GM12878 (cell line): ENCODE measurements around the gene SIX1. TPM values are rescaled to one million over a fixed set of nuclear protein-coding genes. Genes with fewer than 3 reads are reported as not detected.

Experiments
- ATAC-seq: fragments of 200-7000 bp; cut with Tn5 transposase; 3 replicates; pipeline ENCODE4 v1.9.1; 2020; ENCODE audit warnings: mild to moderate bottlenecking, moderate library complexity
- BruUV-seq: library from RNA; stranded (reverse); fragments of 400-500 nt; replicated peaks from 2 replicates; lab custom pipeline; 2021; lab: Mats Ljungman, UMichigan
- CTCF ChIA-PET: fragments of 300-600 bp; sonication (Branson Sonifier 250); formaldehyde crosslinking; extraction: SDS; loops from one replicate; lab custom pipeline; 2021; ENCODE audit warnings: inconsistent platforms; lab: Yijun Ruan, JAX
- POLR2A ChIA-PET: fragments of 350-600 bp; formaldehyde crosslinking; extraction: SDS; loops from one replicate; lab custom pipeline; 2021; ENCODE audit warnings: inconsistent platforms; lab: Charles Lee
- RAD21 ChIA-PET: fragments of 300-600 bp; sonication (Branson Sonifier 250); formaldehyde crosslinking; loops from one replicate; lab custom pipeline; 2023; ENCODE audit warnings: antibody characterized with exemption; ENCODE audit not compliant: unreplicated experiment; lab: Charles Lee
- SMC1A ChIA-PET: fragments of 300-600 bp; sonication (Branson Sonifier 250); formaldehyde crosslinking; loops from one replicate; lab custom pipeline; 2023; ENCODE audit not compliant: unreplicated experiment, uncharacterized antibody; lab: Charles Lee
- DNase-seq: peaks from one replicate; pipeline ENCODE4 v3.0.0-alpha.2; 2011; ENCODE audit warnings: low read depth, low spot score
- FAIRE-seq: peaks from 3 replicates; lab custom pipeline; 2011; peaks lifted over from hg19 to GRCh38; lab: Jason Lieb, UNC
- H2AFZ ChIP-seq: 2 replicates; pipeline ENCODE4 v1.6.0; 2011; ENCODE audit warnings: low read depth, low read length, control low read depth; ENCODE audit not compliant: control insufficient read depth
- H3K27ac ChIP-seq: 2 replicates; pipeline ENCODE4 v1.5.1; 2011; ENCODE audit warnings: control low read depth; ENCODE audit not compliant: control insufficient read depth, insufficient read depth
- H3K27me3 ChIP-seq, 2 experiments: replicated peaks in 1 of 2; 2 replicates each; pipeline versions ENCODE4 v1.6.0 to v1.6.1; 2011; ENCODE audit warnings: low read length in 1 of 2; ENCODE audit not compliant: control insufficient read depth in 2 of 2, insufficient read depth in 2 of 2
- H3K36me3 ChIP-seq, 2 experiments: 2 replicates each; pipeline ENCODE4 v1.5.1; 2011; ENCODE audit warnings: low read length in 1 of 2; ENCODE audit not compliant: control insufficient read depth in 2 of 2, insufficient read depth in 2 of 2
- H3K4me1 ChIP-seq: 2 replicates; pipeline ENCODE4 v1.6.1; 2011; ENCODE audit warnings: mild to moderate bottlenecking, low read length, moderate library complexity, mixed read lengths; ENCODE audit not compliant: control insufficient read depth, insufficient read depth
- H3K4me2 ChIP-seq: 2 replicates; pipeline ENCODE4 v1.6.0; 2011; ENCODE audit warnings: control low read depth; ENCODE audit not compliant: control insufficient read depth, insufficient read depth
- H3K4me3 ChIP-seq: fragments of 200-600 bp; sonication (generic); 2 replicates; pipeline ENCODE4 v1.5.1; 2016
- H3K79me2 ChIP-seq: 2 replicates; pipeline ENCODE4 v1.6.0; 2011; ENCODE audit warnings: low read length; ENCODE audit not compliant: control insufficient read depth, insufficient read depth
- H3K9ac ChIP-seq: 2 replicates; pipeline ENCODE4 v1.8.0; 2011; ENCODE audit warnings: low read length, control low read depth, mixed read lengths; ENCODE audit not compliant: control insufficient read depth, insufficient read depth
- H3K9me3 ChIP-seq: replicated peaks from 3 replicates; pipeline ENCODE4 v1.5.1; 2011; ENCODE audit warnings: mild to moderate bottlenecking, low read length; ENCODE audit not compliant: control insufficient read depth, insufficient read depth
- H4K20me1 ChIP-seq: 2 replicates; pipeline ENCODE4 v1.6.0; 2011; ENCODE audit not compliant: control insufficient read depth, insufficient read depth
- BMI1 ChIP-seq: fragments of 450-650 bp; IDR thresholded peaks from 2 replicates; pipeline ENCODE4 v1.6.1; 2016; ENCODE audit warnings: mild to moderate bottlenecking, moderate library complexity, borderline replicate concordance
- CEBPZ ChIP-seq: fragments of 150-350 bp; IDR thresholded peaks from 2 replicates; pipeline ENCODE4 v1.6.1; 2016; ENCODE audit warnings: low read depth, low read length
- EED ChIP-seq: sonication (generic); IDR thresholded peaks from 2 replicates; pipeline ENCODE4 v1.6.1; 2016; ENCODE audit warnings: antibody characterized with exemption, low read depth
- EZH2 ChIP-seq: IDR thresholded peaks from 2 replicates; pipeline ENCODE4 v1.6.1; 2012; ENCODE audit warnings: low read depth, mild to moderate bottlenecking, control low read depth, inconsistent platforms, low read length, borderline replicate concordance; ENCODE audit not compliant: control insufficient read depth
- FOXK2 ChIP-seq: fragments of 450-650 bp; IDR thresholded peaks from 2 replicates; pipeline ENCODE4 v1.6.1; 2017; ENCODE audit warnings: mild to moderate bottlenecking, moderate library complexity
- HSF1 ChIP-seq: fragments of 150-350 bp; IDR thresholded peaks from 2 replicates; pipeline ENCODE4 v1.6.1; 2014; ENCODE audit warnings: mild to moderate bottlenecking, low read depth, low read length
- NFIC ChIP-seq: IDR thresholded peaks from 2 replicates; pipeline ENCODE4 v1.6.1; 2012; ENCODE audit warnings: low read depth, mild to moderate bottlenecking, inconsistent platforms, low read length, moderate library complexity
- NFYB ChIP-seq: IDR thresholded peaks from 2 replicates; pipeline ENCODE4 v1.6.1; 2011; ENCODE audit warnings: low read depth, mild to moderate bottlenecking, low read length, improper control_type of control experiment, moderate library complexity; ENCODE audit not compliant: insufficient read depth
- NR2C1 ChIP-seq: fragments of 450-650 bp; IDR thresholded peaks from 2 replicates; pipeline ENCODE4 v1.6.1; 2017; ENCODE audit warnings: antibody characterized with exemption, mild to moderate bottlenecking, moderate library complexity
- POLR2A ChIP-seq: IDR thresholded peaks from 2 replicates; pipeline ENCODE4 v1.6.1; 2011; ENCODE audit warnings: low read depth, mild to moderate bottlenecking, low read length
- RUNX3 ChIP-seq: IDR thresholded peaks from 2 replicates; pipeline ENCODE4 v1.6.1; 2012; ENCODE audit warnings: low read length, inconsistent platforms
- YY1 ChIP-seq: IDR thresholded peaks from 2 replicates; pipeline ENCODE4 v1.6.1; 2011; ENCODE audit warnings: low read depth, mild to moderate bottlenecking, low read length
- WGBS: methylation state at CpG from one replicate; pipeline ENCODE4 v1.1.6; 2016; ENCODE audit warnings: low lambda C conversion rate; ENCODE audit not compliant: insufficient replicate concordance, insufficient coverage; ENCODE audit errors: missing lambda C conversion rate; 5-methylcytosine and 5-hydroxymethylcytosine counted together
- in situ Hi-C: fragments of 300-500 bp; cut with MboI; formaldehyde crosslinking; loops from 9 replicates; pipeline ENCODE4 v1.14.3; 2018; ENCODE audit warnings: mixed read lengths
- intact Hi-C: fragments of 100-400 bp; cut with micrococcal nuclease; formaldehyde crosslinking; loops from one replicate; pipeline ENCODE4 v1.14.2; 2022; ENCODE audit not compliant: unreplicated experiment
- polyA plus RNA-seq, 11 experiments: library from polyadenylated mRNA; depleted of rRNA in 4 of 11; unstranded in 6 of 11; stranded (reverse) in 5 of 11; fragments of >200 nt; fragmentation: Nextera tagmentation in 4 of 11; fragmentation: Illumina TruSeq in 1 of 11; extraction: Ambion mirVana in 4 of 11; extraction: Trizol in 1 of 11; gene quantifications; 1 replicate in 1 of 11; 2 replicates in 10 of 11; pipeline versions ENCODE4 v1.2.1 to v1.2.3, GENCODE V29; 2011 to 2016; ENCODE audit warnings: inconsistent platforms in 2 of 11, missing spikeins in 2 of 11, low read depth in 1 of 11
- total RNA-seq, 4 experiments: library from RNA; depleted of rRNA in 3 of 4; stranded (reverse); fragments of >200 nt in 3 of 4; fragmentation: Illumina TruSeq in 1 of 4; extraction: Trizol in 1 of 4; gene quantifications; 2 replicates each; pipeline versions ENCODE4 v1.2.1 to v1.2.3, GENCODE V29; 2013 to 2021

Gene SIX1
- total and polyA plus RNA-seq, 10 of the 15 experiments (the other 5 are each of a cell fraction or from before 2014, with no cell fraction given), result 0.03 to 0.06 (median 0.05) TPM; not detected in 5

GRCh38 chr14:60634153-60634552, 15.1 kb downstream of the SIX1 start:
- intact Hi-C loops (no loop called here), in situ Hi-C loops (loop anchor here (25.0 kb wide), 1 partner anchor 1178 kb away; the partner anchor contains the start of gene SYT16)
- no peaks in the 10 kb centered on the region; the same call in 1 of the 3 replicates for H3K9me3 ChIP-seq
- H4K20me1 ChIP-seq, result no peaks in the 10 kb centered on the region
- ChIA-PET RAD21 (no interaction called here), SMC1A (interaction anchor here (1.3 kb wide), 1 partner anchor 387 kb away, joined by 4 read pairs; no protein-coding TSS in a partner anchor)
- H3K27me3 ChIP-seq, result peaks cover 6 to 28% of the 10 kb centered on the region in 2 experiments
- no peak for ATAC-seq
- TF ChIP-seq YY1, result no peak
- TF ChIP-seq, all 136 proteins: peak for 0
- H3K4me3 ChIP-seq, result no peak overlapping the region
- H3K4me1 ChIP-seq, result peaks cover 8% of the 10 kb centered on the region; the same call in 1 of the 2 replicates
- DNase-seq (no peak), FAIRE-seq (no peak)
- H3K4me2 ChIP-seq, result no peak overlapping the region
- 63% methylated on average over 4 of the region's 4 CpGs for WGBS
- ChIA-PET CTCF (interaction anchor here (0.6 kb wide), 1 partner anchor 623 kb away, joined by 4 read pairs; no protein-coding TSS in a partner anchor), POLR2A (interaction anchor here (0.6 kb wide), 1 partner anchor 453 kb away, joined by 3 read pairs; no protein-coding TSS in a partner anchor)
- H2AFZ ChIP-seq, result no peak overlapping the region
- H3K79me2 ChIP-seq, result no peaks in the 10 kb centered on the region
- H3K9ac ChIP-seq, result no peak overlapping the region
- H3K36me3 ChIP-seq, result no peaks in the 10 kb centered on the region
- no peak overlapping the region for H3K27ac ChIP-seq
- BruUV-seq, result no TSS peak

- intact Hi-C loops, result no loop called here
- Histone ChIP-seq H3K4me2 (peak overlapping the region; percentile 15), H3K27me3 (peaks cover 2 to 18% of the 10 kb centered on the region in 2 experiments)
- no peak for TF ChIP-seq NR2C1
- peak; percentile 34; the same call in 1 of the 2 replicates for TF ChIP-seq RUNX3
- no peak for TF ChIP-seq NFIC
- no peak for TF ChIP-seq BMI1
- 0 out of 2 replicates have a peak, but pooled peaks have one; percentile 16 for TF ChIP-seq EED
- TF ChIP-seq FOXK2, result no peak
- TF ChIP-seq HSF1, result no peak
- 0 out of 2 replicates have a peak, but pooled peaks have one; percentile 20 for TF ChIP-seq NFYB
- TF ChIP-seq POLR2A, result no peak
- no peak for TF ChIP-seq EZH2
- TF ChIP-seq CEBPZ, result no peak
Observed at GRCh38 chr14:60632777-60633176, 16.5 kb downstream of the SIX1 start.

More at GRCh38 chr14:60632777-60633176, 16.5 kb downstream of the SIX1 start:
- ChIA-PET SMC1A (interaction anchor here (1.1 to 2.3 kb wide), 4 partner anchors 35 to 623 kb away, joined by 3 to 14 read pairs (median 4); no protein-coding TSS in a partner anchor), POLR2A (no interaction called here), CTCF (interaction anchor here (0.6 to 2.1 kb wide), 7 partner anchors 9 to 636 kb away, joined by 3 to 5 read pairs (median 4); no protein-coding TSS in a partner anchor), RAD21 (interaction anchor here (1.4 to 2.6 kb wide), 2 partner anchors 393 to 619 kb away, joined by 4 to 11 read pairs; no protein-coding TSS in a partner anchor)
- WGBS, result 0% methylated on average over 2 of the region's 2 CpGs
- Histone ChIP-seq H3K4me3 (no peak overlapping the region), H3K9ac (no peak overlapping the region), H3K4me1 (peaks cover 8% of the 10 kb centered on the region; the same call in 1 of the 2 replicates), H3K9me3 (no peaks in the 10 kb centered on the region; the same call in 2 of the 3 replicates), H4K20me1 (no peaks in the 10 kb centered on the region), H2AFZ (no peak overlapping the region), H3K36me3 (no peaks in the 10 kb centered on the region), H3K79me2 (no peaks in the 10 kb centered on the region), H3K27ac (no peak overlapping the region)
- in situ Hi-C loops, result loop anchor here (25.0 kb wide), 1 partner anchor 1180 kb away; the partner anchor contains the start of gene SYT16
- peak; percentile 84 for ATAC-seq
- FAIRE-seq, result no peak
- peak; percentile 30 for DNase-seq
- no TSS peak for BruUV-seq
